Smooth muscle cell (in vitro differentiated cells): ENCODE measurements around the gene HTR1D. TPM values are rescaled to one million over a fixed set of nuclear protein-coding genes. Genes with fewer than 3 reads are reported as not detected.
A peak's percentile ranks its signal among the peaks of the same experiment; 100 is the strongest.

ENCODE experiments used
- DNase-seq: peaks from one replicate; lab custom pipeline; 2025; ENCODE audit not compliant: unreplicated experiment; lab: John Stamatoyannopoulos, UW
- H2AFZ ChIP-seq: fragments of 200-600 bp; sonication (generic); 2 replicates; pipeline ENCODE4 v1.6.0; 2016; ENCODE audit warnings: antibody characterized with exemption, low read depth, mild to moderate bottlenecking
- H3F3A ChIP-seq: fragments of 200-600 bp; sonication (generic); 2 replicates; pipeline ENCODE4 v1.6.0; 2017; ENCODE audit warnings: antibody characterized with exemption, low read depth
- H3K27ac ChIP-seq: fragments of 200-600 bp; sonication (generic); 2 replicates; pipeline ENCODE4 v1.5.1; 2016; ENCODE audit warnings: low read depth, mild to moderate bottlenecking
- H3K27me3 ChIP-seq: fragments of 200-600 bp; sonication (generic); 2 replicates; pipeline ENCODE4 v1.6.1; 2016; ENCODE audit warnings: low read depth, mild to moderate bottlenecking
- H3K36me3 ChIP-seq: fragments of 200-600 bp; sonication (generic); 2 replicates; pipeline ENCODE4 v1.5.1; 2016; ENCODE audit warnings: low read depth
- H3K4me1 ChIP-seq: fragments of 200-600 bp; sonication (generic); 2 replicates; pipeline ENCODE4 v1.5.1; 2016; ENCODE audit warnings: low read depth
- H3K4me2 ChIP-seq: fragments of 200-600 bp; sonication (generic); 2 replicates; pipeline ENCODE4 v1.6.0; 2016; ENCODE audit warnings: mild to moderate bottlenecking
- H3K4me3 ChIP-seq: fragments of 200-600 bp; sonication (generic); 2 replicates; pipeline ENCODE4 v1.5.1; 2016; ENCODE audit warnings: mild to moderate bottlenecking
- H3K79me2 ChIP-seq: fragments of 200-600 bp; sonication (generic); 2 replicates; pipeline ENCODE4 v1.6.0; 2016; ENCODE audit warnings: low read depth, mild to moderate bottlenecking
- H3K9ac ChIP-seq: fragments of 200-600 bp; sonication (generic); 2 replicates; pipeline ENCODE4 v1.6.0; 2016; ENCODE audit warnings: low read depth
- H3K9me3 ChIP-seq: fragments of 200-600 bp; sonication (generic); replicated peaks from 2 replicates; pipeline ENCODE4 v1.5.1; 2016; ENCODE audit warnings: low read depth
- H4K20me1 ChIP-seq: fragments of 200-600 bp; sonication (generic); 2 replicates; pipeline ENCODE4 v1.6.0; 2016; ENCODE audit warnings: low read depth
- CTCF ChIP-seq: fragments of 200-600 bp; sonication (generic); IDR thresholded peaks from 2 replicates; pipeline ENCODE4 v1.5.1; 2017; ENCODE audit warnings: borderline replicate concordance, mild to moderate bottlenecking, antibody characterized with exemption; ENCODE audit not compliant: insufficient read depth, poor library complexity, severe bottlenecking
- WGBS: methylation state at CpG from one replicate; pipeline ENCODE4 v1.1.7; 2016; ENCODE audit warnings: low lambda C conversion rate; 5-methylcytosine and 5-hydroxymethylcytosine counted together
- polyA plus RNA-seq: library from polyadenylated mRNA; unstranded; fragments of >200 nt; fragmentation: Nextera tagmentation; extraction: Ambion mirVana; gene quantifications from 2 replicates; pipeline ENCODE4 v1.2.1, GENCODE V29; 2016
- total RNA-seq: library from RNA; depleted of rRNA; stranded (reverse); fragments of >200 nt; gene quantifications from 2 replicates; pipeline ENCODE4 v1.2.3, GENCODE V29; 2014

Gene HTR1D
- total and polyA plus RNA-seq, 2 experiments from 2014 or later = 0.26 to 1.1 TPM

GRCh38 chr1:23166854-23167253 is 50.4 kb downstream of the HTR1D start:
- H3K36me3 ChIP-seq = no peaks in the 10 kb centered on the region
- peak overlapping the region; percentile 69 for H3K9ac ChIP-seq
- H3K27ac ChIP-seq = peak overlapping the region; percentile 91
- DNase-seq = no peak
- peaks cover 59% of the 10 kb centered on the region for H3K79me2 ChIP-seq
- H3K9me3 ChIP-seq = no peaks in the 10 kb centered on the region
- H3F3A ChIP-seq = peaks cover 14% of the 10 kb centered on the region
- TF ChIP-seq CTCF = no peak
- peak overlapping the region; percentile 98 for H3K4me3 ChIP-seq
- H2AFZ ChIP-seq = no peak overlapping the region
- H3K4me2 ChIP-seq = peak overlapping the region; percentile 89
- peaks cover 59% of the 10 kb centered on the region for H4K20me1 ChIP-seq
- peaks cover 14% of the 10 kb centered on the region for H3K4me1 ChIP-seq
- H3K27me3 ChIP-seq = no peaks in the 10 kb centered on the region

- 60% methylated on average over 3 of the region's 3 CpGs for WGBS
- Histone ChIP-seq H3K4me3 (no peak overlapping the region), H3K9me3 (no peaks in the 10 kb centered on the region), H3K4me2 (peak overlapping the region; percentile 77), H3K79me2 (peaks cover 94% of the 10 kb centered on the region), H3F3A (peaks cover 6% of the 10 kb centered on the region), H4K20me1 (peaks cover 94% of the 10 kb centered on the region), H2AFZ (no peak overlapping the region), H3K36me3 (no peaks in the 10 kb centered on the region), H3K27me3 (no peaks in the 10 kb centered on the region), H3K9ac (no peak overlapping the region), H3K27ac (no peak overlapping the region), H3K4me1 (peaks cover 14% of the 10 kb centered on the region)
- no peak for DNase-seq
- TF ChIP-seq CTCF = no peak
Measured at GRCh38 chr1:23163395-23163794, 53.9 kb downstream of the HTR1D start.

- Histone ChIP-seq H4K20me1 (peaks cover 100% of the 10 kb centered on the region), H3K9me3 (no peaks in the 10 kb centered on the region), H3K36me3 (no peaks in the 10 kb centered on the region), H3F3A (peaks cover 2% of the 10 kb centered on the region), H3K79me2 (peaks cover 100% of the 10 kb centered on the region), H2AFZ (no peak overlapping the region), H3K27me3 (no peaks in the 10 kb centered on the region), H3K27ac (no peak overlapping the region), H3K4me3 (no peak overlapping the region), H3K9ac (no peak overlapping the region), H3K4me1 (peaks cover 3% of the 10 kb centered on the region), H3K4me2 (no peak overlapping the region)
- no peak for TF ChIP-seq CTCF
- DNase-seq = no peak
- 89% methylated on average over 5 of the region's 5 CpGs for WGBS
Measured at GRCh38 chr1:23159963-23160877, 57.1 kb downstream of the HTR1D start.
